ENCODE results near the gene CACNG6. TPM values are rescaled to one million over a fixed set of nuclear protein-coding genes. Genes with fewer than 3 reads are reported as not detected.

The CACNG6 gene
- total RNA-seq, 1 experiment from 2014 or later, result 2.5 TPM

DNA sequence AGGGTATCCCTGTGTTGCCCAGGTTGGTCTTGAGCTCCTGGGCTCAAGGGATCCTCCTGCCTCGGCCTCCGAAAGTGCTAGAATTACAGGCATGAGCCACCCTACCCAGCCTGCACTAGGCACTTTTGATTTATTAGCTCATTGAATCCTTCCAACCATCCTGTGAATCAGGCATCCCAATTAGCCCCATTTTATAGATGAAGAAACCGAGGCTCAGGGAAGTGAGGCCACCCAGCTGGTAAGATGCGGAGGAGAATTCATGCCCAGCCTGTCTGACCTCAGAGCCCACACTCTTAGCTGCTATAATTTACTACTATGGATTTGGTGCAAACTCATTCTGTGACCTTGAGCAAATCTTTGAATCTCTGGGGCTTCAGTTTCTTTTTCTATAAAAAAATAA, 46.5 kb upstream of the CACNG6 start:
- peaks cover 7% of the 10 kb centered on the region; the same call in 1 of the 2 replicates for H3K36me3 Mint-ChIP-seq
- POLR2A ChIA-PET, result interaction anchor here (0.5 kb wide), 1 partner anchor 933 kb away, joined by 3 read pairs; no protein-coding TSS in a partner anchor
- ATAC-seq (no peak), DNase-seq (ENCODE audit: low spot score) (no peak)
- H3K27me3 Mint-ChIP-seq (ENCODE audit: low read depth), result no peaks in the 10 kb centered on the region
- CTCF ChIA-PET, result interaction anchor here (1.0 to 5.2 kb wide), 5 partner anchors 33 to 152 kb away, joined by 3 to 43 read pairs (median 6); no protein-coding TSS in a partner anchor
- peaks cover 39% of the 10 kb centered on the region for H3K4me1 Mint-ChIP-seq
- H3K27ac Mint-ChIP-seq, result peak overlapping the region; percentile 36; the same call in 1 of the 2 replicates
- TF ChIP-seq EMX1 (CRISPR knock-in tag; IDR thresholded peaks at IDR 0.05), result 0 out of 2 replicates have a peak, but pooled peaks have one; percentile 9
- TF ChIP-seq FOXJ3 (CRISPR knock-in tag; IDR thresholded peaks at IDR 0.05; ENCODE audit: borderline replicate concordance), result no peak
- H3K4me3 Mint-ChIP-seq, result peak overlapping the region; percentile 78
- no peaks in the 10 kb centered on the region for H3K9me3 Mint-ChIP-seq

- ATAC-seq (peak; percentile 5), DNase-seq (ENCODE audit: low spot score) (peak; percentile 63)
- Mint-ChIP-seq H3K27me3 (ENCODE audit: low read depth) (no peaks in the 10 kb centered on the region), H3K36me3 (peaks cover 2% of the 10 kb centered on the region; the same call in 1 of the 2 replicates), H3K4me3 (peak overlapping the region; percentile 78), H3K4me1 (peaks cover 39% of the 10 kb centered on the region), H3K27ac (peak overlapping the region; percentile 85), H3K9me3 (no peaks in the 10 kb centered on the region)
- CTCF ChIA-PET, result interaction anchor here (1.0 to 5.2 kb wide), 5 partner anchors 33 to 152 kb away, joined by 3 to 43 read pairs (median 6); no protein-coding TSS in a partner anchor
- POLR2A ChIA-PET, result no interaction called here
- TF ChIP-seq FOXK1 (CRISPR knock-in tag; IDR thresholded peaks at IDR 0.05), result peak; percentile 88
- no peak for TF ChIP-seq TEAD1 (CRISPR knock-in tag; IDR thresholded peaks at IDR 0.05)
- TF ChIP-seq STAT6 (CRISPR knock-in tag; conservative IDR thresholded peaks at IDR 0.05; ENCODE audit: low read depth), result no peak
Measured at GRCh38 chr19:53945441-53945840, 46.0 kb upstream of the CACNG6 start.

GRCh38 chr19:53945998-53946397, 45.4 kb upstream of the CACNG6 start:
- ChIA-PET CTCF (interaction anchor here (0.5 to 5.2 kb wide), 7 partner anchors 10 to 85 kb away, joined by 3 to 54 read pairs (median 15); no protein-coding TSS in a partner anchor), POLR2A (no interaction called here)
- DNase-seq (ENCODE audit: low spot score) (no peak), ATAC-seq (no peak)
- Mint-ChIP-seq H3K4me1 (peaks cover 39% of the 10 kb centered on the region), H3K27ac (no peak overlapping the region), H3K27me3 (ENCODE audit: low read depth) (no peaks in the 10 kb centered on the region), H3K4me3 (peak overlapping the region; percentile 78), H3K9me3 (no peaks in the 10 kb centered on the region), H3K36me3 (no peaks in the 10 kb centered on the region)
- TF ChIP-seq ZNF425 (CRISPR knock-in tag; conservative IDR thresholded peaks at IDR 0.05) (no peak), EMX1 (CRISPR knock-in tag; IDR thresholded peaks at IDR 0.05) (no peak), JUN (CRISPR knock-in tag; IDR thresholded peaks at IDR 0.05) (no peak), TCF7 (CRISPR knock-in tag; IDR thresholded peaks at IDR 0.05; ENCODE audit: low read depth) (no peak), MXD4 (CRISPR knock-in tag; IDR thresholded peaks at IDR 0.05; ENCODE audit: borderline replicate concordance) (no peak), MYBL2 (CRISPR knock-in tag; IDR thresholded peaks at IDR 0.05) (no peak), E2F4 (CRISPR knock-in tag; IDR thresholded peaks at IDR 0.05; ENCODE audit: borderline replicate concordance, low read depth) (no peak)
- TF ChIP-seq, protein P1, sequence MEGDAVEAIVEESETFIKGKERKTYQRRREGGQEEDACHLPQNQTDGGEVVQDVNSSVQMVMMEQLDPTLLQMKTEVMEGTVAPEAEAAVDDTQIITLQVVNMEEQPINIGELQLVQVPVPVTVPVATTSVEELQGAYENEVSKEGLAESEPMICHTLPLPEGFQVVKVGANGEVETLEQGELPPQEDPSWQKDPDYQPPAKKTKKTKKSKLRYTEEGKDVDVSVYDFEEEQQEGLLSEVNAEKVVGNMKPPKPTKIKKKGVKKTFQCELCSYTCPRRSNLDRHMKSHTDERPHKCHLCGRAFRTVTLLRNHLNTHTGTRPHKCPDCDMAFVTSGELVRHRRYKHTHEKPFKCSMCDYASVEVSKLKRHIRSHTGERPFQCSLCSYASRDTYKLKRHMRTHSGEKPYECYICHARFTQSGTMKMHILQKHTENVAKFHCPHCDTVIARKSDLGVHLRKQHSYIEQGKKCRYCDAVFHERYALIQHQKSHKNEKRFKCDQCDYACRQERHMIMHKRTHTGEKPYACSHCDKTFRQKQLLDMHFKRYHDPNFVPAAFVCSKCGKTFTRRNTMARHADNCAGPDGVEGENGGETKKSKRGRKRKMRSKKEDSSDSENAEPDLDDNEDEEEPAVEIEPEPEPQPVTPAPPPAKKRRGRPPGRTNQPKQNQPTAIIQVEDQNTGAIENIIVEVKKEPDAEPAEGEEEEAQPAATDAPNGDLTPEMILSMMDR (IDR thresholded peaks at IDR 0.05), result no peak
- TF ChIP-seq, protein P2, sequence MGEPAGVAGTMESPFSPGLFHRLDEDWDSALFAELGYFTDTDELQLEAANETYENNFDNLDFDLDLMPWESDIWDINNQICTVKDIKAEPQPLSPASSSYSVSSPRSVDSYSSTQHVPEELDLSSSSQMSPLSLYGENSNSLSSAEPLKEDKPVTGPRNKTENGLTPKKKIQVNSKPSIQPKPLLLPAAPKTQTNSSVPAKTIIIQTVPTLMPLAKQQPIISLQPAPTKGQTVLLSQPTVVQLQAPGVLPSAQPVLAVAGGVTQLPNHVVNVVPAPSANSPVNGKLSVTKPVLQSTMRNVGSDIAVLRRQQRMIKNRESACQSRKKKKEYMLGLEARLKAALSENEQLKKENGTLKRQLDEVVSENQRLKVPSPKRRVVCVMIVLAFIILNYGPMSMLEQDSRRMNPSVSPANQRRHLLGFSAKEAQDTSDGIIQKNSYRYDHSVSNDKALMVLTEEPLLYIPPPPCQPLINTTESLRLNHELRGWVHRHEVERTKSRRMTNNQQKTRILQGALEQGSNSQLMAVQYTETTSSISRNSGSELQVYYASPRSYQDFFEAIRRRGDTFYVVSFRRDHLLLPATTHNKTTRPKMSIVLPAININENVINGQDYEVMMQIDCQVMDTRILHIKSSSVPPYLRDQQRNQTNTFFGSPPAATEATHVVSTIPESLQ (CRISPR knock-in tag; IDR thresholded peaks at IDR 0.05), result no peak
- TF ChIP-seq, protein P3, sequence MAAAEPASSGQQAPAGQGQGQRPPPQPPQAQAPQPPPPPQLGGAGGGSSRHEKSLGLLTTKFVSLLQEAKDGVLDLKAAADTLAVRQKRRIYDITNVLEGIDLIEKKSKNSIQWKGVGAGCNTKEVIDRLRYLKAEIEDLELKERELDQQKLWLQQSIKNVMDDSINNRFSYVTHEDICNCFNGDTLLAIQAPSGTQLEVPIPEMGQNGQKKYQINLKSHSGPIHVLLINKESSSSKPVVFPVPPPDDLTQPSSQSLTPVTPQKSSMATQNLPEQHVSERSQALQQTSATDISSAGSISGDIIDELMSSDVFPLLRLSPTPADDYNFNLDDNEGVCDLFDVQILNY (CRISPR knock-in tag; IDR thresholded peaks at IDR 0.05), result no peak
